HG02798 (cell line): Measurements from ENCODE around the gene PCNP.
"Not testable (repeated sequence)": the region's sequence is repeated elsewhere in the genome, so short reads cannot be mapped to it uniquely, and the experiment has no call there.

Experiments used
- ATAC-seq: cut with Tn5 transposase; IDR thresholded peaks from one replicate; pipeline ENCODE4 v1.9.1; 2021; ENCODE audit warnings: mild to moderate bottlenecking; ENCODE audit not compliant: unreplicated experiment, poor library complexity

The PCNP gene

GRCh38 chr3:101561630-101562328, 12.2 kb upstream of the PCNP start, which contains the start of gene TRMT10C:
Gene TRMT10C, plus strand, starts transcription at chr3:101561868. Its CDS starts 2,914 bp downstream, at chr3:101564782.
- peak; percentile 100 for ATAC-seq

DNA sequence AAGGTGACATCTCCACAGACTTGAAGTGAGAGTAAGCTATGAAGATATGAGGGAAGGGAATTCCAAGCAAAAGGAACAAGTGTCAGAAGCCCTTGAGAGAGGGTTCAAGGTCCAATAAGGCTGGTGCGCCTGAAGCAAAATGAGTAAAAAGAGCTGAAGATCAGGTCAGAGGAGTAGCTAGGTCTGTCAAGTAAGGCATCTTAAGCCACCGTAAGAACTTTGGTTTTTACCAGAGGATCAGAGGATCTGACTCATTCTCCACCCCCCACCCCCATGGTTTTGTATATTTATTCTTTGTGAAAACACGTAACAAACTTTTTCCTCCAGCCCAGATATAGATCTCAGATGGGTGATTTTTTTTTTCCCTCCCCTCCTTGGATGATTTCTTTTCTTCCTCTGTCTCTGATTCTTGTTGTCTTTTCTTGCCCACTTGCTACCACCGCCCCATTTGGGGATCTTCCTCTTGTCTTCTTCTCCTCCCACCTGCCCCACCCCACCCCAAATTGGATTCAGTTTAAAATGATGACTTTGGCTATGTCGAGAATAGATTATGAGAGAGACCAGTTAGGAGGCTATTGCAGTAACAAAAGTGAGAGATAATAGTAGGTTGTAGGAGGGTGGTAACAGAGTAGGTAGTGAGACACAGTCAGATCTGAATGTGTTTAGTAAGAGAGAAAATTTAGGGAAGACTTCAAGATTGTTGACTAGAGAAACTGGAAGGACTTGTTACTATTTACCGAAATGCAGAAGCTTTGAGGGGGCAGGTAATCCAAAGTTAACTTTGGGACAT, 6.3 kb upstream of the PCNP start:
- ATAC-seq, result no peak

GRCh38 chr3:101571028-101571895, 2.7 kb upstream of the PCNP start:
- ATAC-seq, result no peak

- peak; percentile 43 for ATAC-seq
These were observed 570 bp downstream of the PCNP start for GRCh38 chr3:101574388-101575112.

GRCh38 chr3:101577286-101577685, 3.3 kb downstream of the PCNP start:
- no peak for ATAC-seq

DNA sequence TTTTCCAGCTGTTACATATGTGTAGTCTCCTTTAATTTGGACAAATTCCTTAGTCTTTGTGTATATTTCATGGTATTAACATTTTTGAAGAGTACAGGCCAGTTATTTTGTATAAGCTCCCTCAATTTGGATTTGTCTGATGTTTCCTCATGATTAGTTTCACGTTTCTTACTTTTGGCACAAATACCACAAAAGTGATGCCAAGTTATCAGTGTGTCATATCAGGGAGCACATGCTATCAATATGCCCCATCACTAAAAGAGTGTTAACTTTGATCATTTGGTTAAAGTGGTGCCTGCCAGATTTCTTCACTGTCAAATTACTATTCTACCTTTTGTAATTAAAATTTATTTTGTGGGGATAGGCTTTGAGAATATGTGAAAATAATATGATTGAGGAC, 14.6 kb downstream of the PCNP start:
- no peak for ATAC-seq

GRCh38 chr3:101591071-101591470, 17.1 kb downstream of the PCNP start:
- ATAC-seq, result no peak

GRCh38 chr3:101602731-101603130, 28.8 kb downstream of the PCNP start:
- no peak for ATAC-seq

DNA sequence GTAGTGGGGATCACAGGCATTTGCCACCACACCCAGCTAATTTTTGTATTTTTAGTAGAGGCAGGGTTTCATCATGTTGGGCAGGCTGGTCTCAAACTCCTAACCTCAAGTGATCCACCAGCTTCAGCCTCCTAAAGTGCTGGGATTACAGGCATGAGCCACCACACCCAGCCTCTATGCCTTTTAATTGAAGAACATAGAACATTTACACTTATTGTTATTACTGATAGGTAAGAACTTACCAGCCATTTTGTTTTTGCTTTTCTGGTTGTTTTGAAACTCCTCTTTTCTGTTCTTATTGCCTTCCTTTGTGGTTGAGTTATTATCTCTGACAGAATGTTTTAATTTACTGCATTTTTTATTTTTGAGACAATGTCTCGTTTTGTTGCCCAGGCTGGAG, 29.2 kb downstream of the PCNP start:
- ATAC-seq, result no peak

DNA sequence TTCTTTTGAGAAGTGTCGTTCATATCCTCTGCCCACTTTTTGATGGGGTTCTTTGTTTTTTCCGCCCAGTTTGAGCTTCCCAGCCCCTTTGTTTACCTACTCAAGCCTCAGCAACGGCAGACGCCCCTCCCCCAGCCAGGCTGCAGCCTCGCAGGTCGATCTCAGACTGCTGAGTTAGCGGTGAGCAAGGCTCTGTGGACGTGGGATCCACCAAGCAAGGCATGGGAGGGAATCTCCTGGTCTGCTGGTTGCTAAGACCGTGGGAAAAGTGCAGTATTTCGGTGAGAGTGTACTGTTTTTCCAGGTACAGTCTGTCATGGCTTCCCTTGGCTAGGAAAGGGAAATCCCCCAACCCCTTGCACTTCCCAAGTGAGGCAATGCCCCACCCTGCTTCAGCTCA, 31.4 kb downstream of the PCNP start:
- ATAC-seq, result not testable (repeated sequence)

- no peak for ATAC-seq
These were observed 37.0 kb downstream of the PCNP start for GRCh38 chr3:101611023-101611422.

DNA sequence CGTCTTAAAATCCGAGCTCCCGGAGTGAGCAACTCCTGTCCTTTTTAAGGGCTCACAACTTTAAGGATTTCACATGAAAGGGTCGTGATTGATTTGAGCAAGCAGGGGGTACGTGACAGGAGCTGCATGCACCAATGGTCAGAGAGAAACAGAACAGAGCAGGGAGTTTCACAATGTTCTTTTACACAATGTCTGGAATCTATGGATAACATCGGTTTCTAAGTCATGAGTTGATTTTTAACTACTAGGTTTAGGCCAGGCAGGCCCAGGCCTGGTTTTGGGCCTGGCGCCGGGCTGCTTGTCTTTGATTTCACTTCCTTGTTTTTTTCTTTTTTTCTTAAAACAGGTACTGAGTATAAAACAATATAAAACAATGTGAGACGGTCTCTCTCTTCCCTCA, 39.0 kb downstream of the PCNP start:
- ATAC-seq, result not testable (repeated sequence)

GRCh38 chr3:101615525-101615924, 41.5 kb downstream of the PCNP start:
- ATAC-seq, result no peak

- no peak for ATAC-seq
These were observed 43.5 kb downstream of the PCNP start for GRCh38 chr3:101617478-101617877.

GRCh38 chr3:101618726-101619125, 44.7 kb downstream of the PCNP start:
- ATAC-seq, result no peak

DNA sequence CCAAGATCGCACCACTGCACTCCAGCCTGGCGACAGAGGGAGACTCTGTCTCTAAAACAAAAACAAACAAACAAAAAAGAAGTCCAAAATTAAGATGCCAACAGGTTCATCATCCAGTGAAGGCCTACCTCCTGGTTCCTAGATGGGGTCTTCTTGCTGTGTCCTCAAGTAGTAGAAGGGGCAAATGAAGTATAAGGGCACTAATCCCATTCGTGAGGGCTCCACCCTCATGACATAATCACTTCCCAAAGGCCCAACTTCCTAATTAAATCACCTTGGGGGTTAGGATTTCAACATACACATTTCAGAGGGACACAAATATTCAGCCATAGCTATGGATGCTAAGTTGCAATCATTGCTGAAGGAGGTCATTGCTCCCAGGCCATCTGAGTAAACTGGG, 45.8 kb downstream of the PCNP start:
- ATAC-seq, result no peak

DNA sequence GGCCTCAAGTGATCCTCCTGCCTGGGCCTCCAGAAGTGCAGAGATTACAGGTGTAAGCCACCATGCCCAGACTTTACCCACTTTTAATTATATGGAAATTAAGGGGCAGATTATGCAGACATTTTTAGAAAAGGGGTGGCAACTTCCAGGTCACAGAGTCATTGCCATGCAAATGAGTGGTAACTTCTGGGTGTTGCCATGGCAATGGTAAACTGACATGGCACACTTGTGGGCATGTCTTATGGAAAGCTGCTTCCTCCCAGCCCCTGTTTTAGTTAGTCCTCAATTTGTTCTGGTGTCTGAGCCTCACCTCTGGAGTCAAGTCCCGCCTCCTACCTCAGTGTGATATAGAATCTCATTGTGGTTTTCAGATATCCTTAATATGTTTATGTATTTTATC, 49.7 kb downstream of the PCNP start:
- ATAC-seq, result no peak

DNA sequence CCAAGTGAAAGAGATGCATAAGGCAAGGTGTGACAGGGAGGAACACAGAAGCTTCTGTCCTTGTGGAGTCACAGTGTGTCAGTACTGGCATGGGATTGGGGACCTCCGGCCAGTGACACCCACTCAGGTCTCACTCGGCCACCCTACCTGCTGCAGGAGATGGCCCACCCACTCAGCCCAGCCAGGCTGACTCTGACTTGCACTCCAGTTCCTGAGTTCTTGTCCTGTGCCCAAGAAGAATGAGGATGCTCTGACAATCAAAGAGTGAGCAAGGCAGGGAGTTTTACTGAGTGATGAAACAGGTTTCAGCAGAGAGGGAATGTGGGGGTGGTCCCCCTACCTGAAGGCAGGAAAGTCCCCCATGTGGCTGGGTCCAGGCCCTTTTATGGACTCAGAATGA, 50.9 kb downstream of the PCNP start:
- no peak for ATAC-seq

GRCh38 chr3:101625879-101626278, 51.9 kb downstream of the PCNP start:
- ATAC-seq, result no peak

- no peak for ATAC-seq
These were observed 55.2 kb downstream of the PCNP start for GRCh38 chr3:101629219-101629618.
